GM10248 (cell line): ENCODE data around the gene ASXL1.
"Not testable (repeated sequence)": the region's sequence is repeated elsewhere in the genome, so short reads cannot be mapped to it uniquely, and the experiment has no call there.

Source experiments
- CTCF ChIA-PET: fragments of 300-600 bp; sonication (Branson Sonifier 250); formaldehyde crosslinking; extraction: SDS; loops from one replicate; lab custom pipeline; 2021; ENCODE audit warnings: antibody characterized with exemption; lab: Yijun Ruan, JAX
- POLR2A ChIA-PET: fragments of 350-650 bp; sonication (Branson Sonifier 250); formaldehyde crosslinking; extraction: SDS; loops from one replicate; lab custom pipeline; 2020; ENCODE audit warnings: antibody characterized with exemption; lab: Yijun Ruan, JAX
- DNase-seq: peaks from one replicate; pipeline ENCODE4 v3.0.0; 2012; ENCODE audit errors: extremely low spot score
- TF ChIP-seq, protein P1 (sequence below): IDR thresholded peaks from 2 replicates; pipeline ENCODE4 v1.5.1; 2012; ENCODE audit warnings: mild to moderate bottlenecking, low read depth; ENCODE audit errors: extremely low read depth, missing control alignments, control extremely low read depth

Gene ASXL1

DNA sequence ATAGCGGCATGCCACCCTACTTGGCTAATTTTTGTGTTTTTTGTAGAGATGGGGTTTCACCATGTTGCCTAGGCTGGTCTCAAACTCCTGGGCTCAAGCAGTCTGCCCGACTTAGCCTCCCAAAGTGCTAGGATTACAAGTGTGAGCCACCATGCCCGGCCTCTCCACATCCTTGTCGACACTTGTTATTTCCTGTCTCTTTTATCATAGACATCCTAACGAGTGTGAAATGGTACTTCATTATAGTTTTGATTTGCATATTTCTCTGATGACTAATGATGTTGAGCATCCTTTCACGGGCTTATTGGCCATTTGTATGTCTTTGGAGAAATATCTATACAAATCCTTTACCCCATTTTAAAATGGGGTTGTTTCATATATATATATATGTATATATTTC is 39.0 kb upstream of the ASXL1 start:
- TF ChIP-seq, protein P1, sequence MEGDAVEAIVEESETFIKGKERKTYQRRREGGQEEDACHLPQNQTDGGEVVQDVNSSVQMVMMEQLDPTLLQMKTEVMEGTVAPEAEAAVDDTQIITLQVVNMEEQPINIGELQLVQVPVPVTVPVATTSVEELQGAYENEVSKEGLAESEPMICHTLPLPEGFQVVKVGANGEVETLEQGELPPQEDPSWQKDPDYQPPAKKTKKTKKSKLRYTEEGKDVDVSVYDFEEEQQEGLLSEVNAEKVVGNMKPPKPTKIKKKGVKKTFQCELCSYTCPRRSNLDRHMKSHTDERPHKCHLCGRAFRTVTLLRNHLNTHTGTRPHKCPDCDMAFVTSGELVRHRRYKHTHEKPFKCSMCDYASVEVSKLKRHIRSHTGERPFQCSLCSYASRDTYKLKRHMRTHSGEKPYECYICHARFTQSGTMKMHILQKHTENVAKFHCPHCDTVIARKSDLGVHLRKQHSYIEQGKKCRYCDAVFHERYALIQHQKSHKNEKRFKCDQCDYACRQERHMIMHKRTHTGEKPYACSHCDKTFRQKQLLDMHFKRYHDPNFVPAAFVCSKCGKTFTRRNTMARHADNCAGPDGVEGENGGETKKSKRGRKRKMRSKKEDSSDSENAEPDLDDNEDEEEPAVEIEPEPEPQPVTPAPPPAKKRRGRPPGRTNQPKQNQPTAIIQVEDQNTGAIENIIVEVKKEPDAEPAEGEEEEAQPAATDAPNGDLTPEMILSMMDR, result no peak
- POLR2A ChIA-PET, result no interaction called here
- CTCF ChIA-PET, result no interaction called here
- DNase-seq, result no peak

DNA sequence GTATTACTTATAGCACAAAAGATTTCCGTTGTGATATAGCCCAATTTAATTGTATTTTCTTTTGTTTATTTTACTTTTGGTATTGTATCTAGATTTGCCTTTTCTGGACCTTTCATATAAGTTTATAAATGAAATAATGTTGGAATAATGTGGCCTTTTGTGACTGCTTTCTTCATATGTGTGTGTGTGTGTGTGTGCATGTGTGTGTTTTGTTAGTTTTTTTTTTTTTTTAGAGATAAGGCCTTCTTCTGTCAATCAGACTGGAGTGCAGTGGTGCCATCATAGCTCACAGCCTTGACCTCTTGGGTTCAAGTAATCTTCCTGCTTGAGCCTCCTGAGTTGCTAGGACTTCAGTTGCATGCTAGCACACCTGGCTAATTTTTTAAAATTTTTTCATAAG is 37.8 kb upstream of the ASXL1 start:
- TF ChIP-seq, protein P1, result no peak
- ChIA-PET CTCF (no interaction called here), POLR2A (no interaction called here)
- DNase-seq, result no peak

DNA sequence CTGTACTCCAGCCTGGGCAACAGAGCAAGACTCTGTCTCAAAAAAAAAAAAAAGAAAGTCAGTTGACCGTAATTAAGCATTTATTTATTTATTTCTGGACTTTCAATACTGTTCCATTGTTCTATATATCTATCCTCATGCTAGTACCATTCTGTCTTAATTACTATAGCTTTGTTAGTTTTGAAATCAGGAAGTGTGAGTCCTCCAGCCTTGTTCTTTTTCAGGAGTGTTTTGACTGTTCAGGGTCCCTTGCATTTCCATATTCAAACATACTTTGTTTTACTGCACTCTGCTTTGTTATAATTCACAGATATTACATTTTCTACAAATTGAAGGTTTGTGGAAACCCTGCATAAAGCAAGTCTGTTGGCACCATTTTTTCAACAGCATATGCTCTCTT is 36.7 kb upstream of the ASXL1 start:
- CTCF ChIA-PET, result interaction anchor here (1.5 kb wide), 1 partner anchor 21 kb away, joined by 4 read pairs; no protein-coding TSS in a partner anchor
- TF ChIP-seq, protein P1, result no peak
- POLR2A ChIA-PET, result no interaction called here
- no peak for DNase-seq

DNA sequence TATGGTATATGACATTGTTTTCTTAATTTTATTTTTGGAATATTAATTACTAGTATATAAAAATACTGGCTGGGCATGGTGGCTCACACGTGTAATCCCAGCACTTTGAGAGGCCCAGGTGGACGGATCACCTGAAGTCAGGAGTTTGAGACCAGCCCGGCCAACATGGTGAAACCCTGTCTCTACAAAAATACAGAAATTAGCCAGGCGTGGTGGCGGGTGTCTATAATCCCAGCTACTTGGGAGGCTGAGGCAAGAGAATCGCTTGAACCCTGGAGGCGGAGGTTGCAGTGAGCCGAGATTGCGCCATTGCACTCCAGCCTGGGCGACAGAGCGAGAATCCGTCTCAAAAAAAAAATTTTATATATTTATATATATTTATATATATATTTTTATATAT is 35.9 kb upstream of the ASXL1 start:
- DNase-seq, POLR2A ChIA-PET: not testable (repeated sequence)
- CTCF ChIA-PET, result interaction anchor here (1.5 kb wide), 1 partner anchor 22 kb away, joined by 4 read pairs; no protein-coding TSS in a partner anchor

DNA sequence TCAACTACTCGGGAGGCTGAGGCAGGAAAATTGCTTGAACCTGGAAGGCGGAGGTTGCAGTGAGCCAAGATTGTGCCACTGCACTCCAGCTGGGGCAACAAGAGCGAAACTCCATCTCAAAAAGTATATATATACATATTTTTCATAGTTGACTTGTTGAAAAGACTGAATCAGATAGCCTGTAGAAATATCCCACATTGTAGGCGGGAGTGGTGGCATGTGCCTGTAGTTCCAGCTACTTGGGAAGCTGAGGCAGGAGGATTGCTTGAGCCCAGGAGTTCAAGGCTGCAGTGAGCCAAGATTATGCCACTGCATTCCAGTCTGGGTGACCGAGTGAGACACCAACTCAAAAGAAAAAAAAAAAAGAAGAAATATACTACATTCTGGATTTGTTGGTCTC is 34.4 kb upstream of the ASXL1 start:
- CTCF ChIA-PET, result interaction anchor here (1.4 to 2.7 kb wide), 4 partner anchors 9 to 39 kb away, joined by 3 to 5 read pairs (median 4); no protein-coding TSS in a partner anchor
- POLR2A ChIA-PET, result not testable (repeated sequence)

DNA sequence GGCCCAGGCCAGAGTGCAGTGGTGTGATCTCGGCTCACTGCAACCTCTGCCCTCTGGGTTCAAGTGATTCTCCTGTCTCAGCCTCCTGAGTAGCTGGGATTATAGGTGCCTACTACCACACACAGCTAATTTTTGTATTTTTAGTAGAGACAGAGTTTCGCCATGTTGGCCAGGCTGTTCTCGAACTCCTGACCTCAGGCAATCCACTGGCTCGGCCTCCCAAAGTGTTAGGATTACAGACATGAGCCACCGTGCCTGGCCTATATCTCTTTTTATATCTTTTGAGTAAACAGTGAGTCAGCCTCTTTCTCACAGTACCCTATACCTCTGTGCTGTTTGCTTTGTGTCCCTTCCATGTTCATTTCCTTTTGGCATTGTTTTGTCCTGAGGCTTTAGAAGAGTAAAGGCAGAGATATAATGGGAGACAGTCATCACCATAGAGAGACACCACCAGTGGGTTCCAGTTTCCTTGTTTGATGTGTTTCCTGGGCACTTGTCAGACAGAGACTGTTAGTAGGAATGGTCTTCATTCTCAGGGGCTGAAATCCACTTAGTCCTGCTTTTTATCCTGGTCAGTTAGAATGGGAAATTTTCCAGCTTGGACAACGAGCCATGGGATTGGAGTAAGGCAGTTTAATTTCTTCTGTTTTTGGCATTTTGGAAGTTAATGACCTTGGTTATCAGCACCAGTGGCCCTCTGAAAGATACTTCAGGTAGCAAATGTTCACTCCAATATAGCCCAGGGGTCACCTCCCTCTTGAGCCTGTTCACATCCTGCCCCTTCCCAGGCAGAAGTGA is 32.2 kb upstream of the ASXL1 start:
- TF ChIP-seq, protein P1, result no peak
- CTCF ChIA-PET, result interaction anchor here (0.9 to 2.7 kb wide), 5 partner anchors 10 to 41 kb away, joined by 3 to 6 read pairs (median 5); no protein-coding TSS in a partner anchor
- DNase-seq, result no peak
- POLR2A ChIA-PET, result no interaction called here

More for the DNA sequence above, 34.4 kb upstream of the ASXL1 start:
- not testable (repeated sequence) for DNase-seq

DNA sequence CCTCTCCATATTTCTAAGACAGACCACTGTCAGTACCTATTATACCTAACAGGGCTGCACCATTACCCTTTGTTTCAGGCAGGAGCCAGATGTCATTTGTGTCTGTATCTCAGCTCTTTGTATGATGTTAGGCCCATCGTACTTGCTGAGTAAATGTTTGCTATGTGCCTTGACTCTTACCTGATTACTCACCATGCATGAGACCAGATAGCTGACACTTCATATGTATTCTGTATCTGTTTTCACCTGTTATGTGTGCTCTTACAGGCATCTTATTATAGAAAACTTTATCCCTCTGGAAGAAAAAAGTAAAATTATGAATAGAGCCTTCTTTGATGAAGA is 31.7 kb upstream of the ASXL1 start:
- DNase-seq, result no peak
- TF ChIP-seq, protein P1, result no peak
- CTCF ChIA-PET, result interaction anchor here (1.4 to 2.2 kb wide), 2 partner anchors 9 to 19 kb away, joined by 3 to 6 read pairs; no protein-coding TSS in a partner anchor
- POLR2A ChIA-PET, result no interaction called here
